ENCODE data around the gene ANKEF1.

DNA sequence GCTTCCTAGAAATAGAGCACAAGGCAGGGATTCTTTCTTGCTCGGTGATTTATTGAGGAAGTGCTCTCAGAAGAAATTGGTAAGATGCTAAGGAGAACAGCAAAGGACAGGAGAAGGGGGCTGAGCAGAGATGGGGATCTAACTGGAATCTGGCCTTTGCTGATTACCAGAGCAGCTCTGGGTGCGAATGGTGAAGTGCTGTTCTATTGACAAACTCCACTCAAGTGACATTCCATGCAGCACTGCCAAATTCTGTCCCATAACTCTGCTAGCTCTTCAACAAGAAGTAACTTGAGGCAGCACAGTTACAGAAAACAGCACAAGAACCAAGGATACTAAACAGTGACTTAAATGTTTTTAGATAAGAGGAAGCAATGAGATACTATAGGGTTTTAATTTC lies 13.8 kb upstream of the ANKEF1 start:
- TF ChIP-seq, protein P1, sequence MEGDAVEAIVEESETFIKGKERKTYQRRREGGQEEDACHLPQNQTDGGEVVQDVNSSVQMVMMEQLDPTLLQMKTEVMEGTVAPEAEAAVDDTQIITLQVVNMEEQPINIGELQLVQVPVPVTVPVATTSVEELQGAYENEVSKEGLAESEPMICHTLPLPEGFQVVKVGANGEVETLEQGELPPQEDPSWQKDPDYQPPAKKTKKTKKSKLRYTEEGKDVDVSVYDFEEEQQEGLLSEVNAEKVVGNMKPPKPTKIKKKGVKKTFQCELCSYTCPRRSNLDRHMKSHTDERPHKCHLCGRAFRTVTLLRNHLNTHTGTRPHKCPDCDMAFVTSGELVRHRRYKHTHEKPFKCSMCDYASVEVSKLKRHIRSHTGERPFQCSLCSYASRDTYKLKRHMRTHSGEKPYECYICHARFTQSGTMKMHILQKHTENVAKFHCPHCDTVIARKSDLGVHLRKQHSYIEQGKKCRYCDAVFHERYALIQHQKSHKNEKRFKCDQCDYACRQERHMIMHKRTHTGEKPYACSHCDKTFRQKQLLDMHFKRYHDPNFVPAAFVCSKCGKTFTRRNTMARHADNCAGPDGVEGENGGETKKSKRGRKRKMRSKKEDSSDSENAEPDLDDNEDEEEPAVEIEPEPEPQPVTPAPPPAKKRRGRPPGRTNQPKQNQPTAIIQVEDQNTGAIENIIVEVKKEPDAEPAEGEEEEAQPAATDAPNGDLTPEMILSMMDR (IDR thresholded peaks at IDR 0.05): no peak
- no peak for TF ChIP-seq POLR2A (IDR thresholded peaks at IDR 0.05)
